Measurements from ENCODE around the gene FBXL16. TPM values are rescaled to one million over a fixed set of nuclear protein-coding genes. Genes with fewer than 3 reads are reported as not detected.

FBXL16 gene
- polyA plus RNA-seq, 2 donors = 8.0 to 13.0 TPM

GRCh38 chr16:679814-680624 lies 25.6 kb downstream of the FBXL16 start, which contains the start of gene STUB1:
Gene STUB1 (plus strand): TSS chr16:680410. CDS start chr16:680526, 116 bp downstream.
- H3K9me3 ChIP-seq (ENCODE audit: control insufficient read depth in 2 of 2, insufficient read depth in 1 of 2, low read depth in 1 of 2, low read length in 1 of 2) = no peaks in the 10 kb centered on the region
- peaks cover 0 to 25% of the 10 kb centered on the region in 2 donors for H3K36me3 ChIP-seq (ENCODE audit: control insufficient read depth in 2 of 2, insufficient read depth in 2 of 2, low read length in 1 of 2)
- H3K27me3 ChIP-seq (ENCODE audit: control insufficient read depth in 1 of 2, insufficient read depth in 2 of 2, low read length in 2 of 2) = no peaks in the 10 kb centered on the region
- peak within 1 kb of the TSS; percentile 95 to 96 for H3K27ac ChIP-seq (ENCODE audit: low read depth in 2 of 2, low read length in 1 of 2)
- 1% methylated on average over 54 to 91 of the region's 91 CpGs for WGBS, 2 donors
- peaks cover 20 to 70% of the 10 kb centered on the region in 2 donors for H3K4me1 ChIP-seq (ENCODE audit: control insufficient read depth in 2 of 2, insufficient read depth in 2 of 2, low read length in 1 of 2)
- peak within 1 kb of the TSS; percentile 82 to 84 for H3K4me3 ChIP-seq (ENCODE audit: low read depth in 1 of 2, low read length in 2 of 2)

- Histone ChIP-seq H3K9me3 (ENCODE audit: control insufficient read depth in 2 of 2, insufficient read depth in 1 of 2, low read depth in 1 of 2, low read length in 1 of 2) (no peaks in the 10 kb centered on the region), H3K27me3 (ENCODE audit: control insufficient read depth in 1 of 2, insufficient read depth in 2 of 2, low read length in 2 of 2) (no peaks in the 10 kb centered on the region), H3K4me1 (ENCODE audit: control insufficient read depth in 2 of 2, insufficient read depth in 2 of 2, low read length in 1 of 2) (peaks cover 19 to 71% of the 10 kb centered on the region in 2 donors), H3K4me3 (ENCODE audit: low read depth in 1 of 2, low read length in 2 of 2) (peak overlapping the region; percentile 30 to 82), H3K36me3 (ENCODE audit: control insufficient read depth in 2 of 2, insufficient read depth in 2 of 2, low read length in 1 of 2) (peaks cover 0 to 26% of the 10 kb centered on the region in 2 donors), H3K27ac (ENCODE audit: low read depth in 2 of 2, low read length in 1 of 2) (peak overlapping the region; percentile 75 to 76)
- 25 to 26% methylated on average over 52 of the region's 52 CpGs for WGBS, 2 donors
Measured at GRCh38 chr16:678858-679813, 26.5 kb downstream of the FBXL16 start.

GRCh38 chr16:678209-678857 lies 27.3 kb downstream of the FBXL16 start:
- 55 to 67% methylated on average over 21 of the region's 21 CpGs for WGBS, 2 donors
- no peaks in the 10 kb centered on the region for H3K27me3 ChIP-seq (ENCODE audit: control insufficient read depth in 1 of 2, insufficient read depth in 2 of 2, low read length in 2 of 2)
- H3K4me3 ChIP-seq (ENCODE audit: low read depth in 1 of 2, low read length in 2 of 2) = no peak overlapping the region
- H3K36me3 ChIP-seq (ENCODE audit: control insufficient read depth in 2 of 2, insufficient read depth in 2 of 2, low read length in 1 of 2) = peaks cover 0 to 32% of the 10 kb centered on the region in 2 donors
- H3K27ac ChIP-seq (ENCODE audit: low read depth in 2 of 2, low read length in 1 of 2) = no peak overlapping the region
- H3K4me1 ChIP-seq (ENCODE audit: control insufficient read depth in 2 of 2, insufficient read depth in 2 of 2, low read length in 1 of 2) = peaks cover 19 to 65% of the 10 kb centered on the region in 2 donors
- H3K9me3 ChIP-seq (ENCODE audit: control insufficient read depth in 2 of 2, insufficient read depth in 1 of 2, low read depth in 1 of 2, low read length in 1 of 2) = no peaks in the 10 kb centered on the region

GRCh38 chr16:677316-678190 lies 28.0 kb downstream of the FBXL16 start:
- H3K4me1 ChIP-seq (ENCODE audit: control insufficient read depth in 2 of 2, insufficient read depth in 2 of 2, low read length in 1 of 2) = peaks cover 19 to 61% of the 10 kb centered on the region in 2 donors
- H3K27ac ChIP-seq (ENCODE audit: low read depth in 2 of 2, low read length in 1 of 2) = peak overlapping the region in 1 of 2 donors; percentile 22
- WGBS, 2 donors = 37 to 45% methylated on average over 51 to 57 of the region's 57 CpGs
- no peak overlapping the region for H3K4me3 ChIP-seq (ENCODE audit: low read depth in 1 of 2, low read length in 2 of 2)
- no peaks in the 10 kb centered on the region for H3K9me3 ChIP-seq (ENCODE audit: control insufficient read depth in 2 of 2, insufficient read depth in 1 of 2, low read depth in 1 of 2, low read length in 1 of 2)
- H3K27me3 ChIP-seq (ENCODE audit: control insufficient read depth in 1 of 2, insufficient read depth in 2 of 2, low read length in 2 of 2) = no peaks in the 10 kb centered on the region
- peaks cover 2 to 33% of the 10 kb centered on the region in 2 donors for H3K36me3 ChIP-seq (ENCODE audit: control insufficient read depth in 2 of 2, insufficient read depth in 2 of 2, low read length in 1 of 2)

- peaks cover 18 to 57% of the 10 kb centered on the region in 2 donors for H3K4me1 ChIP-seq (ENCODE audit: control insufficient read depth in 2 of 2, insufficient read depth in 2 of 2, low read length in 1 of 2)
- peaks cover 6 to 33% of the 10 kb centered on the region in 2 donors for H3K36me3 ChIP-seq (ENCODE audit: control insufficient read depth in 2 of 2, insufficient read depth in 2 of 2, low read length in 1 of 2)
- no peak overlapping the region for H3K4me3 ChIP-seq (ENCODE audit: low read depth in 1 of 2, low read length in 2 of 2)
- no peaks in the 10 kb centered on the region for H3K27me3 ChIP-seq (ENCODE audit: control insufficient read depth in 1 of 2, insufficient read depth in 2 of 2, low read length in 2 of 2)
- WGBS, 2 donors = 41 to 46% methylated on average over 23 of the region's 23 CpGs
- peak overlapping the region; percentile 12 to 45 for H3K27ac ChIP-seq (ENCODE audit: low read depth in 2 of 2, low read length in 1 of 2)
- no peaks in the 10 kb centered on the region for H3K9me3 ChIP-seq (ENCODE audit: control insufficient read depth in 2 of 2, insufficient read depth in 1 of 2, low read depth in 1 of 2, low read length in 1 of 2)
Measured at GRCh38 chr16:676913-677312, 28.7 kb downstream of the FBXL16 start.

- Histone ChIP-seq H3K27ac (ENCODE audit: low read depth in 2 of 2, low read length in 1 of 2) (peak overlapping the region; percentile 12 to 45), H3K36me3 (ENCODE audit: control insufficient read depth in 2 of 2, insufficient read depth in 2 of 2, low read length in 1 of 2) (peaks cover 10 to 32% of the 10 kb centered on the region in 2 donors), H3K4me3 (ENCODE audit: low read depth in 1 of 2, low read length in 2 of 2) (no peak overlapping the region), H3K9me3 (ENCODE audit: control insufficient read depth in 2 of 2, insufficient read depth in 1 of 2, low read depth in 1 of 2, low read length in 1 of 2) (no peaks in the 10 kb centered on the region), H3K4me1 (ENCODE audit: control insufficient read depth in 2 of 2, insufficient read depth in 2 of 2, low read length in 1 of 2) (peaks cover 14 to 54% of the 10 kb centered on the region in 2 donors), H3K27me3 (ENCODE audit: control insufficient read depth in 1 of 2, insufficient read depth in 2 of 2, low read length in 2 of 2) (no peaks in the 10 kb centered on the region)
- 53 to 68% methylated on average over 20 to 21 of the region's 21 CpGs for WGBS, 2 donors
Measured at GRCh38 chr16:676565-676902, 29.1 kb downstream of the FBXL16 start.

- no peaks in the 10 kb centered on the region for H3K27me3 ChIP-seq (ENCODE audit: control insufficient read depth in 1 of 2, insufficient read depth in 2 of 2, low read length in 2 of 2)
- WGBS, 2 donors = 36 to 41% methylated on average over 22 to 25 of the region's 25 CpGs
- peaks cover 9 to 48% of the 10 kb centered on the region in 2 donors for H3K4me1 ChIP-seq (ENCODE audit: control insufficient read depth in 2 of 2, insufficient read depth in 2 of 2, low read length in 1 of 2)
- peak overlapping the region in 1 of 2 donors; percentile 10 for H3K4me3 ChIP-seq (ENCODE audit: low read depth in 1 of 2, low read length in 2 of 2)
- H3K27ac ChIP-seq (ENCODE audit: low read depth in 2 of 2, low read length in 1 of 2) = no peak overlapping the region
- H3K36me3 ChIP-seq (ENCODE audit: control insufficient read depth in 2 of 2, insufficient read depth in 2 of 2, low read length in 1 of 2) = peaks cover 15 to 31% of the 10 kb centered on the region in 2 donors
- H3K9me3 ChIP-seq (ENCODE audit: control insufficient read depth in 2 of 2, insufficient read depth in 1 of 2, low read depth in 1 of 2, low read length in 1 of 2) = no peaks in the 10 kb centered on the region
Measured at GRCh38 chr16:675884-676564, 29.6 kb downstream of the FBXL16 start.
